NCI-H2196 (cell line): Measurements from ENCODE around the gene MCRIP2.
"Not testable (repeated sequence)": the region's sequence is repeated elsewhere in the genome, so short reads cannot be mapped to it uniquely, and the experiment has no call there.

Experiments
- DNase-seq: peaks from one replicate; lab custom pipeline; 2025; ENCODE audit not compliant: unreplicated experiment; lab: John Stamatoyannopoulos, UW

Gene MCRIP2

DNA sequence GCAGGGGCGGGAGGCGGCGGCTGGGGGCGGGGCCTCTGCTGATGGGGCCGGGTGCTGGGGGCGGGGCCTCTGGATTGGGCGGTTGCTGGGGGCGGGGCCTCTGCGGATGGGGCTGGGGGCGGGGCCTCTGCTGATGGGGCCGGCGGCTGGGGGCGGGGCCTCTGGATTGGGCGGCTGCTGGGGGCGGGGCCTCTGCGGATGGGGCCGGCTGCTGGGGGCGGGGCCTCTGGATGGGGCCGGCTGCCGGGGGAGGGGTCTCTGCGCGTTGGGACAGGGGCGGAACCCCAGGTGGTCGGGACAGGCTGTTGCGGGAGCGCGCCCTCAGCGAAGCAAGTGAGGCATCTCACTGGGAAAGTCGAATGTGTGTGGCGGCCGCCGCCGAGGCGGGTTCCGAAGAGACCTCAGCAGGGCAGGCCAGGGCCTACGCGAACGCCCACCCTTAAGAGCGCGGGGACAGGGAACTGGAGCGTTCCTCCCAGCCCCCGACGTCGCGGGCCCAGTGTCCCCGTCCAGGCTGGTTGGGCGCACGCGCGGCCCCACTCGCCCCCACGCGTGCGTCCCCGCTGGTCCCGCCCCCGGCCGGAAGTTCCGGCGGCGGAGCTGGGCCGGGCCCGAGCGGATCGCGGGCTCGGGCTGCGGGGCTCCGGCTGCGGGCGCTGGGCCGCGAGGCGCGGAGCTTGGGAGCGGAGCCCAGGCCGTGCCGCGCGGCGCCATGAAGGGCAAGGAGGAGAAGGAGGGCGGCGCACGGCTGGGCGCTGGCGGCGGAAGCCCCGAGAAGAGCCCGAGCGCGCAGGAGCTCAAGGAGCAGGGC lies 38.4 kb downstream of the MCRIP2 start, which contains the start of gene STUB1:
Gene STUB1 (plus strand): TSS at position 597 of the 811 bp plus-strand sequence. CDS start 116 bp downstream, at position 713.
- DNase-seq: peak; percentile 86

DNA sequence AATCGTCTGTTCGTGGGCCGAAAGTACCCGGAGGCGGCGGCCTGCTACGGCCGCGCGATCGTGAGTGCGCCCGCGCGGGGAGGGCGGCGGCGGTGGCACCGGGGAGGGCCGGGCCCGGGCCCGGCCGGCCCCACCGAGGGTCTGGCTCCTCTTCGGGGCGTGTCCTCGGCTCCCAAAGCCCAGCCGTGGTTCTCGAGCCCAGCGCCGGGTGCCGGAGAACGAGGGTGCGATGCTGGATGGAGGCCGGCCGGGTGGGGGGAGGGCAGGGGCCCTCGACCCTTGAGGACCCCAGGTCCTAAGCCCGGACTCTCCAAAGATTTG lies 39.0 kb downstream of the MCRIP2 start:
- DNase-seq: no peak

GRCh38 chr16:680967-681745 lies 39.5 kb downstream of the MCRIP2 start:
- DNase-seq: peak; percentile 38

- DNase-seq: no peak
Observed at GRCh38 chr16:681746-682427, 40.3 kb downstream of the MCRIP2 start.

DNA sequence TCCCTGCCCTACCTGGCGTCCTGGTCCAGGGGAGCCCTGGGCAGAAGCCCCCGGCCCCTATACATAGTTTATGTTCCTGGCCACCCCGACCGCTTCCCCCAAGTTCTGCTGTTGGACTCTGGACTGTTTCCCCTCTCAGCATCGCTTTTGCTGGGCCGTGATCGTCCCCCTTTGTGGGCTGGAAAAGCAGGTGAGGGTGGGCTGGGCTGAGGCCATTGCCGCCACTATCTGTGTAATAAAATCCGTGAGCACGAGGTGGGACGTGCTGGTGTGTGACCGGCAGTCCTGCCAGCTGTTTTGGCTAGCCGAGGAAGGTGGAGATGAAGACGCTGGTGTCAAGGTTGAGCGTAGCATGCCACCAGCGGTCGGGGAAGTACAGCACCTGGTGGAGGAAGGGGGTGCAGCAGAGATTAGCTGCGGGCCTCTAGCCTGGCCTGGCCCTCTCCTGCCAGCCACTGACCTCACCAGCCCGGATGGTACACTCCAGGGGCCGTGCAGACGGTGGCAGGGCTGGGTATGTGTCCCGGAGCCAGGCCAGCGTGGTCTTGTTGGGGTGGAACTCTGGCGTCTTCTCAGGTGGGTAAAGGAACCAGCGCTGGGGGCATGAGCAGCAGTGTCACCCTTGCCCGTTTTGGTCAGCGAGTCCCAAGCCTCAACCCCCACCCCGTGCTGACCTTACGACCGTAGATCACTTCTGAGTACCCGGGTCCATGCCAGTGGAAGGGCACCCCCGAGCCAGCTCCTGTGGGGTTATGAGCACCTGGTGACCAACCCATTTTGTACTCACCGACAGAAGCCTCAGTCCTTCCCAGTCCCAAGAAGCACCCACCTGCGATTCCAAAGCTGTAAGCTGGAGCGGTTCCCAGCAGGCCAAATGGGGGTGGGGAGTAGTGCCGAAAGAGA lies 41.1 kb downstream of the MCRIP2 start:
- no peak for DNase-seq

GRCh38 chr16:683396-684070 lies 41.9 kb downstream of the MCRIP2 start:
- DNase-seq: no peak

- peak; percentile 99 for DNase-seq
Observed at GRCh38 chr16:684071-684794, 42.6 kb downstream of the MCRIP2 start, which contains the start of gene JMJD8. JMJD8 (minus strand) TSS chr16:684334; CDS start chr16:684319, 15 bp downstream.

GRCh38 chr16:684961-685696 lies 43.5 kb downstream of the MCRIP2 start:
- peak; percentile 91 for DNase-seq

DNA sequence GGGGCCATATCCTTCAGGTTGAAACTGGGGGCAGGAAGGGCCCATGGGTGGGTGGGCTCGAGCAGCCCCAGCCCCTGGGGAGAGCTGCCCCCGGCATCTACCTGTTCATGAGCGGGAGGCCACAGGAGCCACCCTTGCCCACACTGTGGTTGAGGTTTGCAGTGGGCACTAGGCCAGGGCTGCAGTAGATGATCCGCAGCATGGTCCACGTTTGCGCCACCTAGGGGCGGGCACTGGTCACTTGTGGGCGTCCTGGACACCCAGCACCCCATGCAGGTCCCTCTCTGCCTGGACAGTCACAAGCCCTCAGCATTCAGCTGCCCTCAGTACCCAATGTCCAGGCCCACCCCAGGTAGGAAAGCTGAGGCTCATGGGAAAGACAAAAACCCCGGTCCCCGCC lies 44.3 kb downstream of the MCRIP2 start:
- DNase-seq: peak; percentile 80

- DNase-seq: no peak
Observed at GRCh38 chr16:686459-687260, 45.0 kb downstream of the MCRIP2 start.

DNA sequence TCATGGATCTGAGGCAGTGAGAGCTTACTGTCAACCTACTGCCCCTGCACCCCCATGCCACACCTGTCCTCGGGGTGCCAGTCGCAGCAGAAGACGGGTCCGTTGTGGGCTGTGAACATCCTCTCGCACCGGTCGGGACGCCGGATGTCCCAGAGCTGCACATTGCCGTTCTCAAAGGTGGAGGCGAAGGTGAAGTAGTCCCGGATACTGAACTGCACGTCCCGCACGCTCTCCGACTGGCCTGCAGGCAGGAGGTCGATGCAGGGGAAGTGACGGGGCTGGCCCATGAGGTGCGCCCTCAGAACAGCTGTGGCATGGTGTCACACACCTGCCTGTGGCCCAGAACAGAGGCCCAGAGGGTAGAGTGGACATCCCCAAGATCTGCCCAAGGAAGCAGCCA lies 45.9 kb downstream of the MCRIP2 start:
- no peak for DNase-seq

GRCh38 chr16:689175-689897 lies 47.7 kb downstream of the MCRIP2 start:
- no peak for DNase-seq

DNA sequence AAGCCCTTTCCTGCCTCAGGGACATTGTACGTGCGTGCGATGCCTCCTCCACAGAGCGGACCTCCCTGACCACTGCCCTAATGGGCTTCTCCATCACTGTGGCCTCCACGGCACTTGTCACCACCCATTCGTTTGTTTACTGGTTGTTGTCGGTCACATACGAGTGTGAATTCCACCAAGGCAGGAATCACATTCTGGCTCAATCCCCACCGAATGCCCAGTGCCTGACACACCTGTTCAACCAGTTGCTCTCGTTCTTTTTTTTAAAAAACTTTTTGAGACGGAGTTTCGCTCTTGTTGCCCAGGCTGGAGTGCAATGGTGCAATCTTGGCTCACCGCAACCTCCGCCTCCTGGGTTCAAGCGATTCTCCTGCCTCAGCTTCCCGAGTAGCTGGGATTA lies 49.6 kb downstream of the MCRIP2 start:
- not testable (repeated sequence) for DNase-seq

- no peak for DNase-seq
Observed at GRCh38 chr16:692356-693108, 50.9 kb downstream of the MCRIP2 start.

DNA sequence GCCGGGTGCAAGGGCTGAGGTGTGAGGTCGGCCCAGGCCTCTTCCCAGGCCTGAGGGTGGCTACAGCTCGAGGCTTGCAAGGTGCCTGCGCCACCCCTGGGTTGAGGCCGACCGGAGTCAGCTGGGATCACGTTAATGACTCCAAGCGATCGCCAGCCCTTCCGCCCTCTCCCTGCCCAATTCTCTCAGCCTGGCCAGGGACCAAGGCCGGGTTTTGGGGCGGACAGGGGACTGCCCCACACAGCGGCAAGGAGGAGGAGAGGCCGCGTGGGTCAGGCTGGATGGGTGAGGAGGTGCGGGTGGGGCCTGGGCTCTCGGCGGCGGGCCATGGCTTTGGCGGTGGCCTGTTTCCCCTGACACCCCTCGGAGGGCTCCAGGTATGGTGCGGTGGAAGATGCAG lies 51.7 kb downstream of the MCRIP2 start:
- no peak for DNase-seq

- no peak for DNase-seq
Observed at GRCh38 chr16:693766-694165, 52.1 kb downstream of the MCRIP2 start.
